Stimulated activated CD4-positive, alpha-beta T cell treated with anti-CD3 and anti-CD28 coated beads, TNF-alpha, amount 100 ng/mL, for 4 hours (primary cell): ENCODE data around the gene GMEB1.
"Not testable (repeated sequence)": the region's sequence is repeated elsewhere in the genome, so short reads cannot be mapped to it uniquely, and the experiment has no call there.

ENCODE experiments used
- DNase-seq, 3 experiments: peaks; one replicate each; pipeline ENCODE4 v3.0.0-alpha.2; 2020; ENCODE audit warnings: low read depth in 3 of 3

Gene GMEB1

DNA sequence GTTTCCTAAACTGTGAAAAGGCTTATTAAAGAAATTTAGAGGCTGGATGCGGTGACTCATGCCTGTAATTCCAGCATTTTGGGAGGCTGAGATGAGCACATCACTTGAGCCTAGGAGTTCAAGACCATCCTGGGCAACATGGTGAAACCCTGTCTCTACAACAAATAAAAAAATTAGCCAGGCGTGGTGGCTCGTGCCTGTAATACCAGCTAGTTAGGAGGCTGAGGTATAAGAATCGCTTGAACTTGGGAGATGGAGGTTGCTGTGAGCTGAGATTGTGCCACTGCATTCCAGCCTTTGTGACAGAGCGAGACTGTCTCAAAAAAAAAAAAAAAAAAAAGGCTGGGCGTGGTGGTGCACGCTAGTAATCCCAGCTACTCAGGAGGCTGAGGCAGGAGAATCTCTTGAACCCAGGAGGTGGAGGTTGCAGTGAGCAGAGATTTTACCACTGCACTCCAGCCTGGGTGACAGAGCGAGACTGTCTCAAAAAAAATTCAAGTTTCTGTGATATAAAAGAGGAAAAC lies 82.2 kb downstream of the GMEB1 start:
- DNase-seq, result not testable (repeated sequence)

DNA sequence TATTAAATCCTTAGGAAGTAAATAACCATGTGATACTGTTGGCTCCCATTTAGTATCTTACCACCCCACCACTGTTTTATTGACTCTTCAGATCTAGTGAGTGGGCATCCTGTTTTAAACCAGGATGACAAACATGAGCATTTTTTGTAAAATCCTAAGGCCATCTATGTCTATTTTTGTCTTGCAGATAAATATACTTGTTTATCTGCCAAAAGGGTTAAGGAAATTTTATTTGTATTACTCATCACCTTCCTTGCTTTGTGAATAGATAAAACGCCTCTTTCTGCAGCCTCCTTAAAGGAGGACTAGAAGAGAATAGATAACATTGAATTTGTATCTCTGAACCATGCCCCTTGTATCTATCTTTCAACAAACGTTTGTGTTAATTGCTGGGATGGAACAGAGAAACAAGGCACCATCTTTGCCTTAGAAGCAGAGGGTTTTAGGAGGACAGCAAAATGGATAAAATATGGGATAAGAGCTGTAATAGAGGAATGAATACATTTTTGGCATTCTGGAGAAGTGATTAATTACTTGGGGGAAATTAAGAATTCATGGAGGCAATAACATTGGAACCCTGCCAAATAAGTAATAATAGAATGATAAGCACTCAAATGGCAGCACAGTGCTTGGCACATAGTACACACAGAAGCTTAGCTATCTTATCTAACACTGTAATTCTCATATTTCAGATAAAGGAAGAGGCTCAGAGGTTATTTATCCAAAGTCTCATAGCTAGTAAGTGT lies 82.9 kb downstream of the GMEB1 start:
- DNase-seq, result no peak

DNA sequence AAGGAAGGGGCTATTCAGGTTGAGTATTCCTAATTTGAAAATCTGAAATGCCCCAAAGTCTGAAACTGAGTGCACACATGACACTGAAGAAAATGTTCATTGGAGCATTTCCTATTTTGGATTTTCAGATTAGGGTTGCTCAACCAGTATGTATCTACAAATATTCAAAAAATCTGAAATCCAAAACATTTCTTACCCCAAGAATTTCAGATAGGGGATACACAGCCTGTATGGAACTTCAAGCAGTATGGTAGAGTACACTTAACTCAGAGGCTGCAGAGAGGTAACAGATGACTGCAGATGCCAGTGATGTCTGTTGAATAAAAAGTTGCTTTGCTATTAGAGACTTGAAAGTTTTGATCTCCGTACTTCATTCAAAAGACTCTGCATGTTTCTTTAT lies 87.1 kb downstream of the GMEB1 start:
- DNase-seq, result no peak

DNA sequence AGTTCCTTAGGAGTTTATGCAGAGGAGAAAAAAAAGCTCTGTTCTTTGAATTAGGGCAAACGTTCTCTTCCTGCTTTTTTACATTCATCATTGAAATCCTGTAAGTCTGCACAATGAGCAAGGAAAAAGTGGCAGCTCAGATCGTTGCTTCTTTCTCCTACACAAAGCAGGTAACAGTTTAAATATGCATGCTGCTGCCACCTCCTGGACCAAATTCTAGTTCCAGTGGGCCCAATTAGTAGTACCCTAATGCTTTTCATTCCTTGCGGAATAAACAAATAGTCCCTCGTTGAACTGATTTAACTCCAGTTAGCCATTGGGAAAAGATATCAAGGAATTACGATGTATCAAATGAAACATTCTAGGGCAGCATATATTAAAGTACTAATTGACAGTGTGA lies 88.3 kb downstream of the GMEB1 start:
- no peak for DNase-seq

DNA sequence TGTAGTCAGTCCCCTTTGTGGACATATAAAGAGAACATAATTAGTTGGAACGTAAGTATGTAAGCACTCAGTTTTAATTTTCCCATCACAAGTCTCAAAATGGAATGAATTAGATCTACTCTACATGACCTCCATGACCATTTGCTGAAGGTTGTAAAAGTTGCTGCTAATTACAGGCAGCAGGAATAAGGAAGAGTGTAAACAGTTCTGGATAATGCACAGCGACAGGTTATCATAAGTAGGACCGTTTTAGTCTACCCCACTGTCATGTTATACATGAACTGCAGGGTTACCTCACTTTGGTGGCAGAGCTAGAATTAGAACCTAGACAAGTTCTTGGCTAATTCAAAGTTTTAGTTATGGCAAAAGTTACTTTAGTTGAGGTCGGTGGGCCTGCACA lies 89.8 kb downstream of the GMEB1 start:
- DNase-seq, result no peak

DNA sequence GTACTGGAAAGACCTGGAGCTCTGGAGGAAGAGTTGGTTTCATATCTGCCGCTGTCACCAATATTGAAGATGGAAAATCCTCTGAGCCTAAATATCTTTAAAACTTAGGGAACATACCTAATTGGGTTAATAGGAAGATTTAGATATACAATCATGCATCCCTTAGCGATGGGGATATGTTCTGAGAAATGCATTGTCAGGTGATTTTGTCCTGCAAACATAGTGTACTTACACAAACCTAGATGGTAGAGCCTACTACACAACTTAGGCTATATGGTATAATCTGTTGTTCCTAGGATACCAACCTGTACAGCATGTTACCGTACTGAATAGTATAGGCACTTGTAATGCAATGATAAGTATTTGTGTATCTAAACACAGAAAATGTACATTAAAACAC lies 90.7 kb downstream of the GMEB1 start:
- DNase-seq, result no peak

DNA sequence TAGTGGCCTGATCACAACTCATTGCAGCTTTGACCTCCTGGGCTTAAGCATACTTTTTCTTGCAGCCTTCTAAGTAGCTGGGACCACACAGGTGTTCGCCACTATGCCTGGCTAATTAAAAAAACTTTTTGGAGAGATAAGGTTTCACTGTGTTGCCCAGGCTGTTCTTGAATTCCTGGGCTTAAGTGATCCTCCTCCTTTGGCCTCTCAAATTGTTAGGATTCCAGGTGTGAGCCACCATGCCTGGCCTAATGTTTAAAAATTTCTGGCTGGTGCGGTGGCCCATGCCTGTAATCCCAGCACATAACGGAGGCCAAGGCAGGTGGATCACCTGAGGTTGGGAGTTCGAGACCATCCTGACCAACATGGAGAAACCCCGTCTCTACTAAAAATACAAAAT lies 92.6 kb downstream of the GMEB1 start:
- no peak for DNase-seq

DNA sequence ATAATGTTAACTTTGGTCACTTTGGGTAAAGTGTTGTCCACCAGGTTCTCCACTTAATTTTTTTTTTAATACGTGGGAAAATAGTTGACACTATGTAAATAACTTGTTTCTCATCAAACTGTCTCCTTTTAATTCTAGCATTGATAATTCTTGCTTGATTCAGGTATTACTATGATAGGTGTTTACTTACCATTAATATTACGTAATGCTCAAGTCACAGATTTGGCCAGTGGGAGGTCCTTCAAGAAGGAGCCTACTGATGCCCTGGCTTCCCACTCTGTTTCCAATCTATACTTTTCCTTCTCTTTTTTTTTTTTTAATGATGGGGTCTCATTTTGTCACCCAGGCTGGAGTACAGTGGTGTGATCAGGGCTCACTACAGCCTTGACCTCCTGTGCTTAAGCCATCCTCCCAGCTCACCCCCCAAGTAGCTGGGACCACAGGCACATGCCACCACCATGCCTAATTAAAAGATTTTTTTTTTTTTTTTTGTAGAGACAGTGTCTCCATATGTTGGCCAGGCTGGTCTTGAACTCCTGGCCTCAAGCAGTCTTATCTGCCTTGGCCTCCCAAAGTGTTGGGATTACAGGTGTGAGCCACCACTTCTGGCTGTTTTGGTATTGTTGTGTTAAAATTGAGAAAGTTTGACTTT lies 98.1 kb downstream of the GMEB1 start:
- no peak for DNase-seq
